ENCODE data around the gene TTLL8.

Gene TTLL8

GRCh38 chr22:49997251-49997599, 60.9 kb downstream of the TTLL8 start:
- no peak for TF ChIP-seq CTCF (IDR thresholded peaks at IDR 0.05; ENCODE audit: extremely low read depth, missing control alignments)
- no peak for DNase-seq (ENCODE audit: low spot score)

GRCh38 chr22:49996518-49997250, 61.4 kb downstream of the TTLL8 start:
- no peak for DNase-seq (ENCODE audit: low spot score)
- TF ChIP-seq CTCF (IDR thresholded peaks at IDR 0.05; ENCODE audit: extremely low read depth, missing control alignments), result no peak

- TF ChIP-seq CTCF (IDR thresholded peaks at IDR 0.05; ENCODE audit: extremely low read depth, missing control alignments), result no peak
- DNase-seq (ENCODE audit: low spot score), result no peak
Measured at GRCh38 chr22:49996119-49996517, 62.0 kb downstream of the TTLL8 start.

- no peak for DNase-seq (ENCODE audit: low spot score)
- TF ChIP-seq CTCF (IDR thresholded peaks at IDR 0.05; ENCODE audit: extremely low read depth, missing control alignments), result no peak
Measured at GRCh38 chr22:49995361-49996118, 62.6 kb downstream of the TTLL8 start.

GRCh38 chr22:49995041-49995360, 63.1 kb downstream of the TTLL8 start:
- no peak for DNase-seq (ENCODE audit: low spot score)
- no peak for TF ChIP-seq CTCF (IDR thresholded peaks at IDR 0.05; ENCODE audit: extremely low read depth, missing control alignments)

DNA sequence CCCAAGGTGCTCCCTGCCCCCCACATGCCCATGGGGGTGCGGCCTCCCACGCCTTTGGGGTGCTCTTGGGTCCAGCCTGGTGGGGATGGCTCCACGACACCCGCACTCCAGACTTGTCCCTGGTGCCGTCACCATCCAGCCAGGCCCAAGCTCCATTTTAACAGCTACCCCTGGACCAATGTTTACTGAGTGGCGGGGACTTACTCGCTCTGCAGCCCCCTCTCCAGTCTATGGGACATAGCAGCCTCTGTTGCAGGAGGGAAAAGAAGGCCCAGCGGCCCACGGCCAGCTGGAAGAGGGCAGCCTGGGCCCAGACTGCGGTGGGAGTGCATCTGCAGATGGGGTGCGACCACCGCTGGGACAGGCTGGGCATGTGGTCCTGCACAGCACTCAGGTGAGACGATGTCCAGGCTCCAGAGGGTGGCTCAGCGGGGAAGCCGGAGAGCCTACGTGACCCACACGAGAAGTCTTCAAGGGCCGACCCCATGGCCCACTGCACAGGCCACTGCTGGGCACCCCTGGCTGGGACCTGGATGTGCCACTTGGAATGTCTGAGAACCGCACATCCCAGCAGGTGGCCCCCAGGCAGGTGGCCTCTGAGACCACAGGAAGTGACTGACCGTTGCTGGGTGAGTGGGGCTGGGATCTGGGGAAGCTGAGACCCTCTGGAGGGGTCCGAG, 63.6 kb downstream of the TTLL8 start:
- no peak for TF ChIP-seq CTCF (IDR thresholded peaks at IDR 0.05; ENCODE audit: extremely low read depth, missing control alignments)
- DNase-seq (ENCODE audit: low spot score), result no peak
